Keratinocyte (primary cell): ENCODE measurements around the gene RGL1. TPM values are rescaled to one million over a fixed set of nuclear protein-coding genes. Genes with fewer than 3 reads are reported as not detected.

Source experiments
- DNase-seq: peaks from one replicate; pipeline ENCODE4 v3.0.0-alpha.2; 2011; ENCODE audit warnings: low read depth, missing footprints, low spot score
- FAIRE-seq: peaks from 2 replicates; lab custom pipeline; 2011; peaks lifted over from hg19 to GRCh38; lab: Jason Lieb, UNC
- H2AFZ ChIP-seq: 2 replicates; pipeline ENCODE4 v1.6.0; 2012; ENCODE audit warnings: low read length, control low read depth, inconsistent platforms; ENCODE audit not compliant: control insufficient read depth
- H3K27ac ChIP-seq: 2 replicates; pipeline ENCODE4 v1.5.1; 2011; ENCODE audit warnings: low read length; ENCODE audit not compliant: control insufficient read depth, insufficient read depth
- H3K27me3 ChIP-seq: 3 replicates; pipeline ENCODE4 v1.6.0; 2011; ENCODE audit warnings: low read length; ENCODE audit not compliant: control insufficient read depth, insufficient read depth; ENCODE audit errors: extremely low read depth
- H3K36me3 ChIP-seq, 2 experiments: 2 replicates in 1 of 2; 3 replicates in 1 of 2; pipeline ENCODE4 v1.5.1; 2011; ENCODE audit warnings: low read length in 2 of 2, mild to moderate bottlenecking in 1 of 2; ENCODE audit not compliant: control insufficient read depth in 2 of 2, insufficient read depth in 2 of 2; ENCODE audit errors: extremely low read depth in 1 of 2
- H3K4me1 ChIP-seq: 3 replicates; pipeline ENCODE4 v1.5.1; 2011; ENCODE audit warnings: low read length; ENCODE audit not compliant: control insufficient read depth, insufficient read depth; ENCODE audit errors: extremely low read depth
- H3K4me2 ChIP-seq: 3 replicates; pipeline ENCODE4 v1.6.0; 2011; ENCODE audit warnings: low read depth, low read length; ENCODE audit not compliant: control insufficient read depth, insufficient read depth; ENCODE audit errors: extremely low read depth
- H3K4me3 ChIP-seq, 3 experiments: fragments of 200-600 bp in 1 of 3; sonication (generic) in 1 of 3; 2 replicates in 2 of 3; 3 replicates in 1 of 3; pipeline ENCODE4 v1.5.1; 2011 to 2016; ENCODE audit warnings: low read length in 3 of 3, mild to moderate bottlenecking in 3 of 3, control low read depth in 2 of 3, inconsistent platforms in 1 of 3, low read depth in 1 of 3, mixed read lengths in 1 of 3, mixed run types in 1 of 3, moderate library complexity in 1 of 3; ENCODE audit not compliant: control insufficient read depth in 2 of 3, insufficient read depth in 2 of 3; ENCODE audit errors: extremely low read depth in 1 of 3
- H3K79me2 ChIP-seq: 2 replicates; pipeline ENCODE4 v1.6.0; 2012; ENCODE audit warnings: low read length; ENCODE audit not compliant: control insufficient read depth, insufficient read depth
- H3K9ac ChIP-seq: 3 replicates; pipeline ENCODE4 v1.6.0; 2011; ENCODE audit warnings: low read length; ENCODE audit not compliant: control insufficient read depth, insufficient read depth; ENCODE audit errors: extremely low read depth
- H3K9me1 ChIP-seq: 3 replicates; pipeline ENCODE4 v1.6.0; 2011; ENCODE audit warnings: low read length; ENCODE audit not compliant: control insufficient read depth, insufficient read depth; ENCODE audit errors: extremely low read depth
- H3K9me3 ChIP-seq: 2 replicates; pipeline ENCODE4 v1.5.1; 2012; ENCODE audit warnings: low read depth, low read length; ENCODE audit not compliant: control insufficient read depth
- H4K20me1 ChIP-seq: 3 replicates; pipeline ENCODE4 v1.6.0; 2011; ENCODE audit warnings: low read length; ENCODE audit not compliant: control insufficient read depth, insufficient read depth; ENCODE audit errors: extremely low read depth
- CTCF ChIP-seq, 3 experiments: IDR thresholded peaks in 1 of 3; conservative IDR thresholded peaks in 1 of 3; optimal IDR thresholded peaks in 1 of 3; 2 replicates in 2 of 3; 3 replicates in 1 of 3; pipeline versions ENCODE3 to v1.5.1; 2011; ENCODE audit warnings: low read length in 3 of 3, mild to moderate bottlenecking in 3 of 3, moderate library complexity in 2 of 3, control low read depth in 1 of 3, inconsistent platforms in 1 of 3; ENCODE audit not compliant: insufficient read depth in 2 of 3; ENCODE audit errors: extremely low read depth in 1 of 3
- EZH2 ChIP-seq: IDR thresholded peaks from one replicate; pipeline ENCODE4 v1.6.1; 2012; ENCODE audit warnings: inconsistent platforms, mild to moderate bottlenecking, low read length, moderate library complexity
- dilution Hi-C: fragments of 300-500 bp; cut with MboI; formaldehyde crosslinking; loops from one replicate; pipeline ENCODE4 v1.7.0; 2020; ENCODE audit warnings: low sequenced_read_pairs; ENCODE audit not compliant: extremely low pct_ligation_motif_present
- polyA plus RNA-seq, 5 experiments: library from polyadenylated mRNA; depleted of rRNA in 3 of 5; stranded (reverse) in 3 of 5; stranded (forward) in 1 of 5; unstranded in 1 of 5; fragments of >200 nt; gene quantifications; 1 replicate in 1 of 5; 2 replicates in 3 of 5; 3 replicates in 1 of 5; pipeline versions ENCODE4 v1.2.1 to v1.2.3, GENCODE V29; 2011 to 2012; ENCODE audit warnings: missing spikeins in 2 of 5, low read depth in 1 of 5, low replicate concordance in 1 of 5

The RGL1 gene
- polyA plus RNA-seq, 1 donor (not counting 4 experiments of a cell fraction or from before 2014, with no cell fraction given): 1.2 TPM

DNA sequence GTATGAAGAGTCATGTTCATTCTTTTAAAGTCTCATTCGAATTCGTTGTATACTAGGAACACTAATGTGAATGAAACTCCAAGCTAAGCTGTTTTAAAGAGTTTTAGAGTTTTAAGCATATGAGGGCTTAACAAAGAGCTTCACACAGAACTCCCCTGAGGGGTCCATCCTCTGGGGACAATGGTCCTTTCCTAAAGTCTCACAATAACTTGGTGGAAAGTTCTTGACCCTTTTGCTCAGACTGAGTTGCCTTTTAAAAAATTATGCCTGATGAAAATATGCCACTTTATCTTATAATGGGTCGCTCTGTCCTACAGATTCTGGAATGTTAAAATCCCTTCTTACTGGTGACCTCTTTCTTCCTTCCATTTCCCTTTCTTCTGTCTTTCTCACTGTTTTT, 64.3 kb downstream of the RGL1 start:
- FAIRE-seq (no peak), DNase-seq (no peak)
- dilution Hi-C loops: no loop called here
- no peak for TF ChIP-seq EZH2
- TF ChIP-seq CTCF (optimal IDR thresholded peaks at IDR 0.05 in 1 of 3, IDR thresholded peaks at IDR 0.05 in 1 of 3, conservative IDR thresholded peaks at IDR 0.05 in 1 of 3; ENCODE audit: extremely low read depth in 1 of 3, insufficient read depth in 2 of 3, low read length in 3 of 3): no peak
- Histone ChIP-seq H3K27ac (no peak overlapping the region), H3K4me2 (no peak overlapping the region), H3K79me2 (no peaks in the 10 kb centered on the region), H3K27me3 (no peaks in the 10 kb centered on the region), H2AFZ (no peak overlapping the region), H3K4me3 (no peak overlapping the region), H3K4me1 (no peaks in the 10 kb centered on the region), H3K9ac (no peak overlapping the region), H3K36me3 (no peaks in the 10 kb centered on the region), H3K9me3 (no peaks in the 10 kb centered on the region), H3K9me1 (no peaks in the 10 kb centered on the region), H4K20me1 (no peaks in the 10 kb centered on the region)

- Histone ChIP-seq H4K20me1 (no peaks in the 10 kb centered on the region), H3K79me2 (no peaks in the 10 kb centered on the region), H3K9me1 (no peaks in the 10 kb centered on the region), H3K9ac (no peak overlapping the region), H3K36me3 (no peaks in the 10 kb centered on the region), H3K9me3 (no peaks in the 10 kb centered on the region), H3K4me3 (no peak overlapping the region), H3K4me2 (no peak overlapping the region), H2AFZ (no peak overlapping the region), H3K27me3 (no peaks in the 10 kb centered on the region), H3K27ac (no peak overlapping the region), H3K4me1 (no peaks in the 10 kb centered on the region)
- FAIRE-seq: no peak
- dilution Hi-C loops: loop anchor here (5.0 kb wide), 1 partner anchor 57 kb away; no protein-coding TSS in a partner anchor
- no peak for TF ChIP-seq EZH2
- TF ChIP-seq CTCF (optimal IDR thresholded peaks at IDR 0.05 in 1 of 3, IDR thresholded peaks at IDR 0.05 in 1 of 3, conservative IDR thresholded peaks at IDR 0.05 in 1 of 3; ENCODE audit: extremely low read depth in 1 of 3, insufficient read depth in 2 of 3, low read length in 3 of 3): no peak
- no peak for DNase-seq
These were observed 64.7 kb downstream of the RGL1 start for GRCh38 chr1:183869664-183870063.
